ENCODE data around the gene MAP4K2. TPM values are rescaled to one million over a fixed set of nuclear protein-coding genes. Genes with fewer than 3 reads are reported as not detected.
A peak's percentile ranks its signal among the peaks of the same experiment; 100 is the strongest.

The MAP4K2 gene
- total and polyA plus RNA-seq, 9 of the 15 experiments (the other 6 are each of a cell fraction or from before 2014, with no cell fraction given) = 0.13 to 14.5 (median 7.3) TPM

DNA sequence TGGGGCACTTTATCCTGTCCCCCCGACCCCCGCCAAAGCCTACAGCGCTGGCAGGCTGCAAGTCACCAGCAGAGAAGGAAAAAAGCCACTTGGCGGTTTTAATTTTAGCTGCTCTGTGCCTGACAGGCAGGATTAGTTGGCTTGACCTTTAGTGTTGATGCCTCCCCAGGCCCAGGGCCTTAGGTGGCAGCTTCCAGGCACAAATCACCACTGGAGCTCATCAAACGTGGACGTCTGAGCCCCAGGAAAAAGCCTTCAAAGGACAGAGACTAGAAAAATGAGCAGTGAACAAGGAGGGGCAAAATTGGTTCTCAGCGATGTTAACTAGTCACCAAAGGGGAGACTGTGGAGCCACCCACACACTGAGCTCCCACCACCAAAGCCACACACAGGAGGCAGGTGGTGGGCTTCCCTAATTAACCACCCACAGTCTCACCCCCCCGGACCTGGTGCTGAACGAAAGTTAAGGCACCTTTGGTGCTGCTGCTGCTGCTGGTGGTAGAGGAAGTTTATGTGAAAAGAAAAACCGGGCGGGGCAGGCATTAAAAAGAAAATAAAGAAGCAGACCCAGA, 38.9 kb downstream of the MAP4K2 start (continued):
- TF ChIP-seq, protein P1, sequence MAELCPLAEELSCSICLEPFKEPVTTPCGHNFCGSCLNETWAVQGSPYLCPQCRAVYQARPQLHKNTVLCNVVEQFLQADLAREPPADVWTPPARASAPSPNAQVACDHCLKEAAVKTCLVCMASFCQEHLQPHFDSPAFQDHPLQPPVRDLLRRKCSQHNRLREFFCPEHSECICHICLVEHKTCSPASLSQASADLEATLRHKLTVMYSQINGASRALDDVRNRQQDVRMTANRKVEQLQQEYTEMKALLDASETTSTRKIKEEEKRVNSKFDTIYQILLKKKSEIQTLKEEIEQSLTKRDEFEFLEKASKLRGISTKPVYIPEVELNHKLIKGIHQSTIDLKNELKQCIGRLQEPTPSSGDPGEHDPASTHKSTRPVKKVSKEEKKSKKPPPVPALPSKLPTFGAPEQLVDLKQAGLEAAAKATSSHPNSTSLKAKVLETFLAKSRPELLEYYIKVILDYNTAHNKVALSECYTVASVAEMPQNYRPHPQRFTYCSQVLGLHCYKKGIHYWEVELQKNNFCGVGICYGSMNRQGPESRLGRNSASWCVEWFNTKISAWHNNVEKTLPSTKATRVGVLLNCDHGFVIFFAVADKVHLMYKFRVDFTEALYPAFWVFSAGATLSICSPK (IDR thresholded peaks at IDR 0.05; ENCODE audit: borderline replicate concordance) = no peak
- TF ChIP-seq ZKSCAN8 (CRISPR knock-in tag; IDR thresholded peaks at IDR 0.05) (no peak), SMAD2 (IDR thresholded peaks at IDR 0.05; ENCODE audit: low read depth, low read length) (no peak), EGR1 (conservative IDR thresholded peaks at IDR 0.05) (0 out of 2 replicates have a peak, but pooled peaks have one; percentile 19), POLR2A (conservative IDR thresholded peaks at IDR 0.05) (peak; percentile 17; the same call in 1 of the 2 replicates), ZNF764 (CRISPR knock-in tag; IDR thresholded peaks at IDR 0.05; ENCODE audit: low read depth) (no peak), SMAD3 (CRISPR knock-in tag; conservative IDR thresholded peaks at IDR 0.05) (no peak), PCBP2 (IDR thresholded peaks at IDR 0.05; ENCODE audit: low read depth, low read length, poor library complexity, severe bottlenecking) (no peak)
- TF ChIP-seq, protein P2, sequence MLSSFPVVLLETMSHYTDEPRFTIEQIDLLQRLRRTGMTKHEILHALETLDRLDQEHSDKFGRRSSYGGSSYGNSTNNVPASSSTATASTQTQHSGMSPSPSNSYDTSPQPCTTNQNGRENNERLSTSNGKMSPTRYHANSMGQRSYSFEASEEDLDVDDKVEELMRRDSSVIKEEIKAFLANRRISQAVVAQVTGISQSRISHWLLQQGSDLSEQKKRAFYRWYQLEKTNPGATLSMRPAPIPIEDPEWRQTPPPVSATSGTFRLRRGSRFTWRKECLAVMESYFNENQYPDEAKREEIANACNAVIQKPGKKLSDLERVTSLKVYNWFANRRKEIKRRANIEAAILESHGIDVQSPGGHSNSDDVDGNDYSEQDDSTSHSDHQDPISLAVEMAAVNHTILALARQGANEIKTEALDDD (IDR thresholded peaks at IDR 0.05) = 0 out of 2 replicates have a peak, but pooled peaks have one; percentile 13
- TF ChIP-seq, protein P3, sequence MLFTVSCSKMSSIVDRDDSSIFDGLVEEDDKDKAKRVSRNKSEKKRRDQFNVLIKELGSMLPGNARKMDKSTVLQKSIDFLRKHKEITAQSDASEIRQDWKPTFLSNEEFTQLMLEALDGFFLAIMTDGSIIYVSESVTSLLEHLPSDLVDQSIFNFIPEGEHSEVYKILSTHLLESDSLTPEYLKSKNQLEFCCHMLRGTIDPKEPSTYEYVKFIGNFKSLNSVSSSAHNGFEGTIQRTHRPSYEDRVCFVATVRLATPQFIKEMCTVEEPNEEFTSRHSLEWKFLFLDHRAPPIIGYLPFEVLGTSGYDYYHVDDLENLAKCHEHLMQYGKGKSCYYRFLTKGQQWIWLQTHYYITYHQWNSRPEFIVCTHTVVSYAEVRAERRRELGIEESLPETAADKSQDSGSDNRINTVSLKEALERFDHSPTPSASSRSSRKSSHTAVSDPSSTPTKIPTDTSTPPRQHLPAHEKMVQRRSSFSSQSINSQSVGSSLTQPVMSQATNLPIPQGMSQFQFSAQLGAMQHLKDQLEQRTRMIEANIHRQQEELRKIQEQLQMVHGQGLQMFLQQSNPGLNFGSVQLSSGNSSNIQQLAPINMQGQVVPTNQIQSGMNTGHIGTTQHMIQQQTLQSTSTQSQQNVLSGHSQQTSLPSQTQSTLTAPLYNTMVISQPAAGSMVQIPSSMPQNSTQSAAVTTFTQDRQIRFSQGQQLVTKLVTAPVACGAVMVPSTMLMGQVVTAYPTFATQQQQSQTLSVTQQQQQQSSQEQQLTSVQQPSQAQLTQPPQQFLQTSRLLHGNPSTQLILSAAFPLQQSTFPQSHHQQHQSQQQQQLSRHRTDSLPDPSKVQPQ (CRISPR knock-in tag; IDR thresholded peaks at IDR 0.05; ENCODE audit: borderline replicate concordance) = no peak

Data from K562 (cell line).